HepG2 (cell line): ENCODE results near the gene PPA2. TPM values are rescaled to one million over a fixed set of nuclear protein-coding genes. Genes with fewer than 3 reads are reported as not detected.

Experiments
- ATAC-seq: fragments of 200-7000 bp; cut with Tn5 transposase; 3 replicates; pipeline ENCODE4 v1.9.1; 2020; ENCODE audit warnings: mild to moderate bottlenecking, moderate library complexity
- BruUV-seq: library from RNA; stranded (reverse); fragments of 400-500 nt; replicated peaks from 2 replicates; lab custom pipeline; 2021; lab: Mats Ljungman, UMichigan
- CTCF ChIA-PET: fragments of 300-600 bp; formaldehyde crosslinking; extraction: SDS; loops from one replicate; lab custom pipeline; 2021; ENCODE audit warnings: low total read pairs, inconsistent platforms, low intra/inter-chr PET ratio; lab: Yijun Ruan, JAX
- POLR2A ChIA-PET: fragments of 350-600 bp; sonication (Branson Sonifier 250); formaldehyde crosslinking; loops from one replicate; lab custom pipeline; 2020; ENCODE audit warnings: antibody characterized with exemption, inconsistent platforms; lab: Yijun Ruan, JAX
- DNase-seq: peaks from one replicate; pipeline ENCODE4 v3.0.0-alpha.2; 2015; ENCODE audit warnings: low spot score
- FAIRE-seq: peaks from 3 replicates; lab custom pipeline; 2011; peaks lifted over from hg19 to GRCh38; lab: Jason Lieb, UNC
- H2AFZ ChIP-seq: one replicate; pipeline ENCODE4 v1.6.1; 2011; ENCODE audit warnings: low read length, inconsistent platforms
- H3K27ac ChIP-seq: fragments of 300-600 bp; 3 replicates; pipeline ENCODE4 v1.8.0; 2011; ENCODE audit warnings: mixed run types, mild to moderate bottlenecking, mixed read lengths, low read length, inconsistent platforms; ENCODE audit not compliant: insufficient read depth; ENCODE audit errors: extremely low read length
- H3K27me3 ChIP-seq, 2 experiments: fragments of 200-600 bp in 1 of 2; 2 replicates in 1 of 2; 3 replicates in 1 of 2; pipeline versions ENCODE4 v1.6.0 to v1.8.0; 2011; ENCODE audit warnings: low read length in 2 of 2, mild to moderate bottlenecking in 2 of 2, moderate library complexity in 2 of 2, inconsistent platforms in 1 of 2; ENCODE audit not compliant: insufficient read depth in 2 of 2, control insufficient read depth in 1 of 2
- H3K36me3 ChIP-seq, 2 experiments: fragments of 200-600 bp in 1 of 2; replicated peaks in 1 of 2; 2 replicates in 1 of 2; 3 replicates in 1 of 2; pipeline versions ENCODE4 v1.5.1 to v1.8.0; 2011; ENCODE audit warnings: low read length in 2 of 2, inconsistent platforms in 1 of 2; ENCODE audit not compliant: insufficient read depth in 2 of 2, control insufficient read depth in 1 of 2
- H3K4me1 ChIP-seq: 2 replicates; pipeline ENCODE4 v1.5.1; 2012; ENCODE audit warnings: low read length, inconsistent platforms; ENCODE audit not compliant: insufficient read depth
- H3K4me2 ChIP-seq: 2 replicates; pipeline ENCODE4 v1.6.0; 2011; ENCODE audit warnings: low read depth, low read length, inconsistent platforms
- H3K4me3 ChIP-seq, 3 experiments: fragments of 200-600 bp in 1 of 3; sonication (generic), shearing (Covaris generic) in 1 of 3; replicated peaks in 1 of 3; 2 replicates each; pipeline ENCODE4 v1.5.1; 2011 to 2016; ENCODE audit warnings: low read length in 3 of 3, inconsistent platforms in 2 of 3, low read depth in 2 of 3, mild to moderate bottlenecking in 2 of 3, control low read depth in 1 of 3, mixed read lengths in 1 of 3; ENCODE audit not compliant: insufficient read depth in 1 of 3
- H3K79me2 ChIP-seq: one replicate; pipeline ENCODE4 v1.6.1; 2011; ENCODE audit warnings: low read length, inconsistent platforms; ENCODE audit not compliant: insufficient read depth
- H3K9ac ChIP-seq: 2 replicates; pipeline ENCODE4 v1.6.0; 2011; ENCODE audit warnings: mild to moderate bottlenecking, low read depth, low read length, inconsistent platforms; ENCODE audit not compliant: insufficient read depth
- H3K9me3 ChIP-seq: 2 replicates; pipeline ENCODE4 v1.5.1; 2012; ENCODE audit warnings: mild to moderate bottlenecking, low read length
- H4K20me1 ChIP-seq: 2 replicates; pipeline ENCODE4 v1.6.0; 2011; ENCODE audit warnings: inconsistent platforms, mild to moderate bottlenecking, low read length, moderate library complexity; ENCODE audit not compliant: insufficient read depth
- EED ChIP-seq: sonication (generic); formaldehyde crosslinking; IDR thresholded peaks from 2 replicates; pipeline ENCODE4 v1.5.0; 2020; ENCODE audit warnings: mild to moderate bottlenecking, missing genetic modification reagents
- NRL ChIP-seq: sonication (generic); formaldehyde crosslinking; IDR thresholded peaks from 2 replicates; pipeline ENCODE4 v1.5.0; 2020; ENCODE audit warnings: missing genetic modification reagents, mild to moderate bottlenecking, moderate library complexity, borderline replicate concordance
- SALL1 ChIP-seq: sonication (generic); formaldehyde crosslinking; IDR thresholded peaks from 2 replicates; pipeline ENCODE4 v1.8.0; 2022; ENCODE audit warnings: mild to moderate bottlenecking, missing genetic modification reagents
- SCMH1 ChIP-seq: sonication (generic); formaldehyde crosslinking; IDR thresholded peaks from 2 replicates; pipeline ENCODE4 v1.9.0; 2021; ENCODE audit warnings: missing genetic modification reagents, mild to moderate bottlenecking, borderline replicate concordance
- ZBTB14 ChIP-seq: sonication (generic); formaldehyde crosslinking; IDR thresholded peaks from 2 replicates; pipeline ENCODE4 v1.4.0; 2020; ENCODE audit warnings: missing genetic modification reagents
- ZBTB34 ChIP-seq: sonication (generic); formaldehyde crosslinking; IDR thresholded peaks from 2 replicates; pipeline ENCODE4 v1.8.0; 2022; ENCODE audit warnings: mild to moderate bottlenecking, missing genetic modification reagents
- ZFP36L2 ChIP-seq: sonication (generic); formaldehyde crosslinking; IDR thresholded peaks from 2 replicates; pipeline ENCODE4 v1.4.0; 2020; ENCODE audit warnings: missing genetic modification reagents
- ZNF512B ChIP-seq: sonication (generic); formaldehyde crosslinking; IDR thresholded peaks from 2 replicates; pipeline ENCODE4 v1.5.1; 2020; ENCODE audit warnings: missing genetic modification reagents, mild to moderate bottlenecking, borderline replicate concordance
- ZNF549 ChIP-seq: sonication (generic); formaldehyde crosslinking; IDR thresholded peaks from 2 replicates; pipeline ENCODE4 v1.5.0; 2020; ENCODE audit warnings: missing genetic modification reagents
- ZNF766 ChIP-seq: sonication (generic); formaldehyde crosslinking; IDR thresholded peaks from 2 replicates; pipeline ENCODE4 v1.5.0; 2020; ENCODE audit warnings: missing genetic modification reagents, borderline replicate concordance
- WGBS: methylation state at CpG from one replicate; pipeline ENCODE4 v1.1.6; 2017; ENCODE audit warnings: low lambda C conversion rate; 5-methylcytosine and 5-hydroxymethylcytosine counted together
- in situ Hi-C: cut with HindIII; loops from 2 replicates; pipeline ENCODE4 v1.10.0; 2017; ENCODE audit warnings: low pct_unique_long_range_greater_than_20kb; ENCODE audit not compliant: extremely low pct_ligation_motif_present
- intact Hi-C: fragments of 100-400 bp; cut with micrococcal nuclease; formaldehyde crosslinking; loops from one replicate; pipeline ENCODE4 v1.10.0; 2022; ENCODE audit not compliant: unreplicated experiment
- polyA plus RNA-seq, 8 experiments: library from polyadenylated mRNA; depleted of rRNA in 3 of 8; stranded (reverse) in 7 of 8; unstranded in 1 of 8; fragments of >200 nt; fragmentation: Illumina TruSeq in 4 of 8; extraction: Trizol in 4 of 8; gene quantifications; 2 replicates each; pipeline versions ENCODE4 v1.2.1 to v1.2.3, GENCODE V29; 2011 to 2016; ENCODE audit warnings: low read depth in 4 of 8, missing spikeins in 1 of 8, mixed read lengths in 1 of 8; ENCODE audit not compliant: insufficient read depth in 1 of 8
- total RNA-seq, 5 experiments: library from RNA; depleted of rRNA; stranded (reverse); fragments of >200 nt; fragmentation: Illumina TruSeq; extraction: Trizol; gene quantifications; 2 replicates each; pipeline ENCODE4 v1.2.3, GENCODE V29; 2016; ENCODE audit warnings: low read depth in 1 of 5

Gene PPA2
- total and polyA plus RNA-seq, 2 of the 13 experiments (the other 11 are each of a cell fraction or from before 2014, with no cell fraction given), result 44.2 to 70.6 TPM

GRCh38 chr4:105357258-105357980, 116.4 kb downstream of the PPA2 start:
- H3K9me3 ChIP-seq, result no peaks in the 10 kb centered on the region
- no peaks in the 10 kb centered on the region for H3K36me3 ChIP-seq
- H3K27ac ChIP-seq, result no peak overlapping the region
- in situ Hi-C loops, result no loop called here
- no peak for FAIRE-seq
- H3K79me2 ChIP-seq, result no peaks in the 10 kb centered on the region
- H3K9ac ChIP-seq, result no peak overlapping the region
- ATAC-seq, result no peak
- no TSS peak for BruUV-seq
- no peak for TF ChIP-seq SCMH1 (CRISPR knock-in tag)
- TF ChIP-seq ZBTB34 (CRISPR knock-in tag), result no peak
- TF ChIP-seq, all 625 proteins: peak for 0
- ChIA-PET POLR2A (no interaction called here), CTCF (no interaction called here)
- DNase-seq, result no peak
- no peak overlapping the region for H3K4me3 ChIP-seq
- intact Hi-C loops, result no loop called here
- H4K20me1 ChIP-seq, result no peaks in the 10 kb centered on the region
- no peaks in the 10 kb centered on the region for H3K27me3 ChIP-seq
- no peak overlapping the region for H3K4me2 ChIP-seq
- no peaks in the 10 kb centered on the region for H3K4me1 ChIP-seq
- no peak overlapping the region for H2AFZ ChIP-seq

- no peak overlapping the region for H3K9ac ChIP-seq
- BruUV-seq, result no TSS peak
- ATAC-seq (no peak), FAIRE-seq (no peak), DNase-seq (no peak)
- H4K20me1 ChIP-seq, result no peaks in the 10 kb centered on the region
- H3K36me3 ChIP-seq, result no peaks in the 10 kb centered on the region
- no peaks in the 10 kb centered on the region for H3K27me3 ChIP-seq
- no peak overlapping the region for H3K4me2 ChIP-seq
- CTCF ChIA-PET, result no interaction called here
- POLR2A ChIA-PET, result no interaction called here
- in situ Hi-C loops (no loop called here), intact Hi-C loops (no loop called here)
- WGBS, result 98% methylated on average over 1 of the region's 1 CpG
- H3K79me2 ChIP-seq, result no peaks in the 10 kb centered on the region
- no peak overlapping the region for H3K4me3 ChIP-seq
- H2AFZ ChIP-seq, result no peak overlapping the region
- TF ChIP-seq SALL1 (CRISPR knock-in tag) (no peak), EED (CRISPR knock-in tag) (no peak), NRL (CRISPR knock-in tag) (no peak), ZFP36L2 (CRISPR knock-in tag) (no peak), ZNF549 (no peak), ZBTB14 (CRISPR knock-in tag) (no peak), ZNF766 (no peak), ZNF512B (no peak)
- no peak overlapping the region for H3K27ac ChIP-seq
- no peaks in the 10 kb centered on the region for H3K9me3 ChIP-seq
- H3K4me1 ChIP-seq, result no peaks in the 10 kb centered on the region
These were observed 117.7 kb downstream of the PPA2 start for GRCh38 chr4:105356194-105356593.
